ENCODE measurements around the gene POLR1A.

POLR1A gene

GRCh38 chr2:86037141-86037794, 68.4 kb downstream of the POLR1A start:
- peak; percentile 59 for DNase-seq

- no peak for DNase-seq
Observed at GRCh38 chr2:86036669-86037138, 69.0 kb downstream of the POLR1A start.

- DNase-seq = peak; percentile 85
Observed at GRCh38 chr2:86035883-86036668, 69.6 kb downstream of the POLR1A start.

GRCh38 chr2:86035376-86035882, 70.3 kb downstream of the POLR1A start:
- DNase-seq = no peak

GRCh38 chr2:86033751-86034692, 71.7 kb downstream of the POLR1A start:
- no peak for DNase-seq

- no peak for DNase-seq
Observed at GRCh38 chr2:86032861-86033595, 72.7 kb downstream of the POLR1A start.

GRCh38 chr2:86031606-86032005, 74.1 kb downstream of the POLR1A start:
- DNase-seq = no peak

- DNase-seq = no peak
Observed at GRCh38 chr2:86031151-86031550, 74.5 kb downstream of the POLR1A start.

GRCh38 chr2:86029873-86030272, 75.8 kb downstream of the POLR1A start:
- no peak for DNase-seq

GRCh38 chr2:86028766-86029381, 76.8 kb downstream of the POLR1A start:
- no peak for DNase-seq

- no peak for DNase-seq
Observed at GRCh38 chr2:86027922-86028765, 77.5 kb downstream of the POLR1A start.

GRCh38 chr2:86027196-86027921, 78.3 kb downstream of the POLR1A start:
- no peak for DNase-seq

GRCh38 chr2:86026744-86027065, 79.0 kb downstream of the POLR1A start:
- DNase-seq = no peak

- no peak for DNase-seq
Observed at GRCh38 chr2:86025976-86026743, 79.5 kb downstream of the POLR1A start.

- DNase-seq = peak; percentile 8
Observed at GRCh38 chr2:86025229-86025820, 80.4 kb downstream of the POLR1A start.

- DNase-seq = no peak
Observed at GRCh38 chr2:86023366-86023712, 82.3 kb downstream of the POLR1A start.

- DNase-seq = no peak
Observed at GRCh38 chr2:86022661-86023365, 82.9 kb downstream of the POLR1A start.

All from fibroblast of skin of back (primary cell).